22Rv1 (cell line): Measurements from ENCODE around the gene ZSWIM5.

Source experiments
- ZFX ChIP-seq: fragments of 450-650 bp; IDR thresholded peaks from 2 replicates; pipeline ENCODE4 v1.6.1; 2017; ENCODE audit warnings: antibody characterized with exemption, borderline replicate concordance
- TF ChIP-seq, protein P1 (sequence below): fragments of 450-650 bp; IDR thresholded peaks from 2 replicates; pipeline ENCODE4 v1.5.1; 2017; ENCODE audit warnings: mild to moderate bottlenecking

DNA sequence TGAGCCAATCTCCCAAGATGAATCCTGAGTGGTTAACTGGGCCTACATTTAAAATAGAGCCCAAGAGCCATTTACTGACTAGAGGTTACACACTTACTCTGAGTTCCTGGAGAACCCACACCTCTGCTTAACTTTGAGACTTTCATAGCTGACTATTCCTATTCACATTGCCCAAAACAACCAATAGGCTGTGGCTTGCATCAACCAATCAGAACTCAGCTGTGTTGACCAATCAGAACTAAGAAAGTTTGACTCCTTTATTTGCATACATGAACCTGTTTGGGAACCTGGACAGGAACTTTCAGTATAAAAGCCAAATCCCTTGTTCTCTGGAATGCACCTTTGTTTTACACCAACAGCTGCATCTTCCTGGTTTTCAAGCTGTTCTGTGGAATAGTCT lies 9.5 kb downstream of the ZSWIM5 start:
- TF ChIP-seq, protein P1, sequence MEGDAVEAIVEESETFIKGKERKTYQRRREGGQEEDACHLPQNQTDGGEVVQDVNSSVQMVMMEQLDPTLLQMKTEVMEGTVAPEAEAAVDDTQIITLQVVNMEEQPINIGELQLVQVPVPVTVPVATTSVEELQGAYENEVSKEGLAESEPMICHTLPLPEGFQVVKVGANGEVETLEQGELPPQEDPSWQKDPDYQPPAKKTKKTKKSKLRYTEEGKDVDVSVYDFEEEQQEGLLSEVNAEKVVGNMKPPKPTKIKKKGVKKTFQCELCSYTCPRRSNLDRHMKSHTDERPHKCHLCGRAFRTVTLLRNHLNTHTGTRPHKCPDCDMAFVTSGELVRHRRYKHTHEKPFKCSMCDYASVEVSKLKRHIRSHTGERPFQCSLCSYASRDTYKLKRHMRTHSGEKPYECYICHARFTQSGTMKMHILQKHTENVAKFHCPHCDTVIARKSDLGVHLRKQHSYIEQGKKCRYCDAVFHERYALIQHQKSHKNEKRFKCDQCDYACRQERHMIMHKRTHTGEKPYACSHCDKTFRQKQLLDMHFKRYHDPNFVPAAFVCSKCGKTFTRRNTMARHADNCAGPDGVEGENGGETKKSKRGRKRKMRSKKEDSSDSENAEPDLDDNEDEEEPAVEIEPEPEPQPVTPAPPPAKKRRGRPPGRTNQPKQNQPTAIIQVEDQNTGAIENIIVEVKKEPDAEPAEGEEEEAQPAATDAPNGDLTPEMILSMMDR, result no peak
- TF ChIP-seq ZFX, result no peak
